Panc1 (cell line): ENCODE results near the gene MSANTD2.

Source experiments
- POLR2AphosphoS5 ChIP-seq: IDR thresholded peaks from 2 replicates; pipeline ENCODE4 v1.6.1; 2012; ENCODE audit warnings: mild to moderate bottlenecking, low read depth, low read length, moderate library complexity
- SIN3A ChIP-seq: IDR thresholded peaks from 2 replicates; pipeline ENCODE4 v1.6.1; 2012; ENCODE audit warnings: low read depth, mild to moderate bottlenecking, low read length, moderate library complexity, borderline replicate concordance; ENCODE audit not compliant: insufficient read depth
- TCF7L2 ChIP-seq: IDR thresholded peaks from 2 replicates; pipeline ENCODE4 v1.6.1; 2011; ENCODE audit warnings: mild to moderate bottlenecking, low read depth, low read length, inconsistent platforms
- TF ChIP-seq, protein P1 (sequence below): fragments of 450-650 bp; IDR thresholded peaks from 2 replicates; pipeline ENCODE4 v1.5.1; 2017; ENCODE audit warnings: mild to moderate bottlenecking
- TF ChIP-seq, protein P2 (sequence below), 2 experiments: IDR thresholded peaks; 2 replicates each; pipeline ENCODE4 v1.6.1; 2011 to 2012; ENCODE audit warnings: low read depth in 2 of 2, control low read depth in 1 of 2, low read length in 1 of 2, mild to moderate bottlenecking in 1 of 2, moderate library complexity in 1 of 2; ENCODE audit not compliant: insufficient read depth in 1 of 2

DNA sequence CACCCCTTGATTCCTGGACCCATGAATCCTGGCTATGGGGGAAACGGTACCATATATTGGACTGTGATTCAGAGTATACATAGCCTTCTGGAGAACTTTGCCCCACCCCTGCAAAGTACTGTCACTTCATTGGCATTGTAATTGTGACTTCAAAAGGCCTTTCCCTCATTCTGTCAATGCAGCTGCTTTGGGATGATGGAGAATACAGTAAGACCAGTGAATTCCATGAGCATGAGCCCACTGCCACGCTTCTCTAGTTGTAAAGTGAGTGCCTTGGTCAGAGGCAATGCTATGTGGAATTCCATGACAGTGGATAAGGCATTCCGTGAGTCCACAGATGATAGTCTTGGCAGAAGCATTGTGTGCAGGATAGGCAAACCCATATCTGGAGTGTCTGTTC, 25.7 kb upstream of the MSANTD2 start:
- TF ChIP-seq, protein P1, sequence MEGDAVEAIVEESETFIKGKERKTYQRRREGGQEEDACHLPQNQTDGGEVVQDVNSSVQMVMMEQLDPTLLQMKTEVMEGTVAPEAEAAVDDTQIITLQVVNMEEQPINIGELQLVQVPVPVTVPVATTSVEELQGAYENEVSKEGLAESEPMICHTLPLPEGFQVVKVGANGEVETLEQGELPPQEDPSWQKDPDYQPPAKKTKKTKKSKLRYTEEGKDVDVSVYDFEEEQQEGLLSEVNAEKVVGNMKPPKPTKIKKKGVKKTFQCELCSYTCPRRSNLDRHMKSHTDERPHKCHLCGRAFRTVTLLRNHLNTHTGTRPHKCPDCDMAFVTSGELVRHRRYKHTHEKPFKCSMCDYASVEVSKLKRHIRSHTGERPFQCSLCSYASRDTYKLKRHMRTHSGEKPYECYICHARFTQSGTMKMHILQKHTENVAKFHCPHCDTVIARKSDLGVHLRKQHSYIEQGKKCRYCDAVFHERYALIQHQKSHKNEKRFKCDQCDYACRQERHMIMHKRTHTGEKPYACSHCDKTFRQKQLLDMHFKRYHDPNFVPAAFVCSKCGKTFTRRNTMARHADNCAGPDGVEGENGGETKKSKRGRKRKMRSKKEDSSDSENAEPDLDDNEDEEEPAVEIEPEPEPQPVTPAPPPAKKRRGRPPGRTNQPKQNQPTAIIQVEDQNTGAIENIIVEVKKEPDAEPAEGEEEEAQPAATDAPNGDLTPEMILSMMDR, result no peak
- no peak for TF ChIP-seq POLR2AphosphoS5
- TF ChIP-seq TCF7L2, result no peak
- TF ChIP-seq, protein P2, sequence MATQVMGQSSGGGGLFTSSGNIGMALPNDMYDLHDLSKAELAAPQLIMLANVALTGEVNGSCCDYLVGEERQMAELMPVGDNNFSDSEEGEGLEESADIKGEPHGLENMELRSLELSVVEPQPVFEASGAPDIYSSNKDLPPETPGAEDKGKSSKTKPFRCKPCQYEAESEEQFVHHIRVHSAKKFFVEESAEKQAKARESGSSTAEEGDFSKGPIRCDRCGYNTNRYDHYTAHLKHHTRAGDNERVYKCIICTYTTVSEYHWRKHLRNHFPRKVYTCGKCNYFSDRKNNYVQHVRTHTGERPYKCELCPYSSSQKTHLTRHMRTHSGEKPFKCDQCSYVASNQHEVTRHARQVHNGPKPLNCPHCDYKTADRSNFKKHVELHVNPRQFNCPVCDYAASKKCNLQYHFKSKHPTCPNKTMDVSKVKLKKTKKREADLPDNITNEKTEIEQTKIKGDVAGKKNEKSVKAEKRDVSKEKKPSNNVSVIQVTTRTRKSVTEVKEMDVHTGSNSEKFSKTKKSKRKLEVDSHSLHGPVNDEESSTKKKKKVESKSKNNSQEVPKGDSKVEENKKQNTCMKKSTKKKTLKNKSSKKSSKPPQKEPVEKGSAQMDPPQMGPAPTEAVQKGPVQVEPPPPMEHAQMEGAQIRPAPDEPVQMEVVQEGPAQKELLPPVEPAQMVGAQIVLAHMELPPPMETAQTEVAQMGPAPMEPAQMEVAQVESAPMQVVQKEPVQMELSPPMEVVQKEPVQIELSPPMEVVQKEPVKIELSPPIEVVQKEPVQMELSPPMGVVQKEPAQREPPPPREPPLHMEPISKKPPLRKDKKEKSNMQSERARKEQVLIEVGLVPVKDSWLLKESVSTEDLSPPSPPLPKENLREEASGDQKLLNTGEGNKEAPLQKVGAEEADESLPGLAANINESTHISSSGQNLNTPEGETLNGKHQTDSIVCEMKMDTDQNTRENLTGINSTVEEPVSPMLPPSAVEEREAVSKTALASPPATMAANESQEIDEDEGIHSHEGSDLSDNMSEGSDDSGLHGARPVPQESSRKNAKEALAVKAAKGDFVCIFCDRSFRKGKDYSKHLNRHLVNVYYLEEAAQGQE (IDR thresholded peaks at IDR 0.05; ENCODE audit: insufficient read depth in 1 of 2, low read depth in 2 of 2, low read length in 1 of 2), result no peak
- TF ChIP-seq SIN3A, result no peak
